ENCODE data around the gene DSG4. TPM values are rescaled to one million over a fixed set of nuclear protein-coding genes. Genes with fewer than 3 reads are reported as not detected.

DSG4 gene, protein sequence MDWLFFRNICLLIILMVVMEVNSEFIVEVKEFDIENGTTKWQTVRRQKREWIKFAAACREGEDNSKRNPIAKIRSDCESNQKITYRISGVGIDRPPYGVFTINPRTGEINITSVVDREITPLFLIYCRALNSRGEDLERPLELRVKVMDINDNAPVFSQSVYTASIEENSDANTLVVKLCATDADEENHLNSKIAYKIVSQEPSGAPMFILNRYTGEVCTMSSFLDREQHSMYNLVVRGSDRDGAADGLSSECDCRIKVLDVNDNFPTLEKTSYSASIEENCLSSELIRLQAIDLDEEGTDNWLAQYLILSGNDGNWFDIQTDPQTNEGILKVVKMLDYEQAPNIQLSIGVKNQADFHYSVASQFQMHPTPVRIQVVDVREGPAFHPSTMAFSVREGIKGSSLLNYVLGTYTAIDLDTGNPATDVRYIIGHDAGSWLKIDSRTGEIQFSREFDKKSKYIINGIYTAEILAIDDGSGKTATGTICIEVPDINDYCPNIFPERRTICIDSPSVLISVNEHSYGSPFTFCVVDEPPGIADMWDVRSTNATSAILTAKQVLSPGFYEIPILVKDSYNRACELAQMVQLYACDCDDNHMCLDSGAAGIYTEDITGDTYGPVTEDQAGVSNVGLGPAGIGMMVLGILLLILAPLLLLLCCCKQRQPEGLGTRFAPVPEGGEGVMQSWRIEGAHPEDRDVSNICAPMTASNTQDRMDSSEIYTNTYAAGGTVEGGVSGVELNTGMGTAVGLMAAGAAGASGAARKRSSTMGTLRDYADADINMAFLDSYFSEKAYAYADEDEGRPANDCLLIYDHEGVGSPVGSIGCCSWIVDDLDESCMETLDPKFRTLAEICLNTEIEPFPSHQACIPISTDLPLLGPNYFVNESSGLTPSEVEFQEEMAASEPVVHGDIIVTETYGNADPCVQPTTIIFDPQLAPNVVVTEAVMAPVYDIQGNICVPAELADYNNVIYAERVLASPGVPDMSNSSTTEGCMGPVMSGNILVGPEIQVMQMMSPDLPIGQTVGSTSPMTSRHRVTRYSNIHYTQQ
- not detected in 2 replicates for total RNA-seq
- polyA plus RNA-seq = not detected in 2 replicates
- polyA plus RNA-seq (2012) = not detected in 2 replicates
- not detected in 2 replicates for polyA minus RNA-seq (ENCODE audit: low replicate concordance)

DNA sequence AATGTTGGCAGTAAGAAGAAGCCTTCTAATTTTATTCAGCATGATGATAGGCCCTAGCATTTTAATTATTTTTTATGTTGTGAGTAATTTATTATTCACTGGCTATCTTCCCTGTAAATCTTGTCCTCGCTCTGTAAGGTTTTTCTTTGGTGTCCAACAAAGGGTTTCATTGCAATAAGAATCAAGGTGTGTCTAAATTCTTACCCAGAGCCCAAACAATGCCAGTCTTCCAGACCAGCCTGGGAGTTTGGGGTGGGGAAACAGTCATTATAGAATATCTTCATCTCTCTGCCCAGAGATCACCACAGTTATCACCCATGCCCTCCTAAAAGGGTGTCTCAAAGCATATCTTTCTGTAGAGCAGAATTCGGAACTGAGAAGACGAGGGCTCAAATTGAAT, at the start of gene DSG4:
Gene DSG4 (plus strand): TSS at position 301 of the 400 bp plus-strand sequence. CDS start 135 bp downstream, outside the sequence.
- H3K4me3 ChIP-seq (replicated peaks in 1 of 4; ENCODE audit: control extremely low read depth in 1 of 4, insufficient read depth in 1 of 4, low read depth in 3 of 4, low read length in 4 of 4) = no peak within 1 kb of the TSS
- H3K27me3 ChIP-seq (ENCODE audit: control insufficient read depth, insufficient read depth, low read length) = no peaks in the 10 kb centered on the region
- no peaks in the 10 kb centered on the region for H3K4me1 ChIP-seq (ENCODE audit: control insufficient read depth, extremely low read depth, insufficient read depth, low read length)
- TF ChIP-seq EZH2 (IDR thresholded peaks at IDR 0.05; ENCODE audit: low read length, missing control alignments) = no peak
- TF ChIP-seq, protein P1, sequence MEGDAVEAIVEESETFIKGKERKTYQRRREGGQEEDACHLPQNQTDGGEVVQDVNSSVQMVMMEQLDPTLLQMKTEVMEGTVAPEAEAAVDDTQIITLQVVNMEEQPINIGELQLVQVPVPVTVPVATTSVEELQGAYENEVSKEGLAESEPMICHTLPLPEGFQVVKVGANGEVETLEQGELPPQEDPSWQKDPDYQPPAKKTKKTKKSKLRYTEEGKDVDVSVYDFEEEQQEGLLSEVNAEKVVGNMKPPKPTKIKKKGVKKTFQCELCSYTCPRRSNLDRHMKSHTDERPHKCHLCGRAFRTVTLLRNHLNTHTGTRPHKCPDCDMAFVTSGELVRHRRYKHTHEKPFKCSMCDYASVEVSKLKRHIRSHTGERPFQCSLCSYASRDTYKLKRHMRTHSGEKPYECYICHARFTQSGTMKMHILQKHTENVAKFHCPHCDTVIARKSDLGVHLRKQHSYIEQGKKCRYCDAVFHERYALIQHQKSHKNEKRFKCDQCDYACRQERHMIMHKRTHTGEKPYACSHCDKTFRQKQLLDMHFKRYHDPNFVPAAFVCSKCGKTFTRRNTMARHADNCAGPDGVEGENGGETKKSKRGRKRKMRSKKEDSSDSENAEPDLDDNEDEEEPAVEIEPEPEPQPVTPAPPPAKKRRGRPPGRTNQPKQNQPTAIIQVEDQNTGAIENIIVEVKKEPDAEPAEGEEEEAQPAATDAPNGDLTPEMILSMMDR (conservative IDR thresholded peaks at IDR 0.05 in 1 of 2, IDR thresholded peaks at IDR 0.05 in 1 of 2; ENCODE audit: low read depth in 1 of 2, low read length in 2 of 2) = no peak
- no peak for DNase-seq (ENCODE audit: low read depth in 2 of 2)
- no peaks in the 10 kb centered on the region for H3K9me3 ChIP-seq (ENCODE audit: control insufficient read depth, insufficient read depth, low read depth, low read length)
- no peak within 1 kb of the TSS for H3K9ac ChIP-seq (ENCODE audit: insufficient read depth, low read length)
- H3K4me2 ChIP-seq (ENCODE audit: extremely low read depth, insufficient read depth, low read length) = no peak within 1 kb of the TSS
- no peaks in the 10 kb centered on the region for H3K79me2 ChIP-seq (ENCODE audit: control insufficient read depth, insufficient read depth, low read length)
- H2AFZ ChIP-seq (ENCODE audit: low read length) = no peak within 1 kb of the TSS
- no peak within 1 kb of the TSS for H3K27ac ChIP-seq (ENCODE audit: insufficient read depth, low read length)
- H4K20me1 ChIP-seq (ENCODE audit: control insufficient read depth, extremely low read depth, insufficient read depth, low read length) = no peaks in the 10 kb centered on the region
- H3K36me3 ChIP-seq (ENCODE audit: control insufficient read depth, insufficient read depth, low read length) = no peaks in the 10 kb centered on the region

DNA sequence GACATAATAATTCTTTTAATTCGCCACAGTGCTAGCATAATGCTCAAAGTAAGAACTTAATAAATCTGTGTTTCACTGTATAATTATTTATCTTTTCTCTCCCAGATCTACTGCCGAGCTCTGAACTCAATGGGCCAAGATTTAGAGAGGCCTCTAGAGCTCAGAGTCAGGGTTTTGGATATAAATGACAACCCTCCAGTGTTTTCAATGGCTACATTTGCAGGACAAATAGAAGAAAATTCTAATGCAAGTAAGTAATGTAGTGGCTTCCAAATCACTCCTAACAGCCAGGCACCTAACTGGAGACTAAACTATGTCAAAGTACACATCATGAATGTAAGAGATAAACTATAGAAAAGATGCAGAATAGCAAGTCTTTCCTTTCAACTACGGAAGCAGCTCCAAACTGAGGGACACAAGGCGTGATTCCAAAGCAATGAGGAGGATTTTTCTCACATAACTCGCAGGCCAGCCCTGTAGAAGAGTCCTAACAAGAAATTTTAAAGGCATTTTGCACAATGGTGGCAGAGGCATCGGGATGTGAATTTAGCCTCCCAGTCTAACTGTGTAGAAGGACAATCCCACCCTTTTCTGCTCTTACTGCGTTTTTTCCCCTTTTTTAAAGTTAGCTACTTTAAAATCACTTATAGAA, 46.7 kb upstream of the DSG4 start:
- H3K9me3 ChIP-seq (ENCODE audit: control insufficient read depth, insufficient read depth, low read depth, low read length) = no peaks in the 10 kb centered on the region
- no peak overlapping the region for H2AFZ ChIP-seq (ENCODE audit: low read length)

More for the DNA sequence above, 46.7 kb upstream of the DSG4 start:
- Histone ChIP-seq H3K27me3 (ENCODE audit: control insufficient read depth, insufficient read depth, low read length) (no peaks in the 10 kb centered on the region), H3K79me2 (ENCODE audit: control insufficient read depth, insufficient read depth, low read length) (no peaks in the 10 kb centered on the region), H4K20me1 (ENCODE audit: control insufficient read depth, extremely low read depth, insufficient read depth, low read length) (no peaks in the 10 kb centered on the region), H3K4me3 (replicated peaks in 1 of 4; ENCODE audit: control extremely low read depth in 1 of 4, insufficient read depth in 1 of 4, low read depth in 3 of 4, low read length in 4 of 4) (no peak overlapping the region), H3K27ac (ENCODE audit: insufficient read depth, low read length) (no peak overlapping the region), H3K4me1 (ENCODE audit: control insufficient read depth, extremely low read depth, insufficient read depth, low read length) (no peaks in the 10 kb centered on the region), H3K36me3 (ENCODE audit: control insufficient read depth, insufficient read depth, low read length) (no peaks in the 10 kb centered on the region), H3K4me2 (ENCODE audit: extremely low read depth, insufficient read depth, low read length) (no peak overlapping the region), H3K9ac (ENCODE audit: insufficient read depth, low read length) (no peak overlapping the region)
- no peak for DNase-seq (ENCODE audit: low read depth in 2 of 2)
- TF ChIP-seq, protein P1 (conservative IDR thresholded peaks at IDR 0.05 in 1 of 2, IDR thresholded peaks at IDR 0.05 in 1 of 2; ENCODE audit: low read depth in 1 of 2, low read length in 2 of 2) = no peak
- no peak for TF ChIP-seq EZH2 (IDR thresholded peaks at IDR 0.05; ENCODE audit: low read length, missing control alignments)

Measured in fibroblast of lung (primary cell).